Loucy (cell line): ENCODE measurements around the gene C1QTNF4.

Experiments used
- H2AFZ ChIP-seq: fragments of 200-600 bp; sonication (generic); 2 replicates; pipeline ENCODE4 v1.6.0; 2016; ENCODE audit warnings: antibody characterized with exemption, mild to moderate bottlenecking, low read length, moderate library complexity
- H3F3A ChIP-seq: fragments of 200-600 bp; 2 replicates; pipeline ENCODE4 v1.6.0; 2016; ENCODE audit warnings: antibody characterized with exemption, low read depth, mild to moderate bottlenecking
- H3K27me3 ChIP-seq: fragments of 200-600 bp; sonication (generic); 2 replicates; pipeline ENCODE4 v1.6.1; 2014; ENCODE audit warnings: low read length, mild to moderate bottlenecking; ENCODE audit not compliant: insufficient read depth, poor library complexity, severe bottlenecking
- H3K36me3 ChIP-seq: fragments of 200-600 bp; sonication (generic); 2 replicates; pipeline ENCODE4 v1.6.1; 2016; ENCODE audit warnings: low read length; ENCODE audit not compliant: insufficient read depth
- H3K4me1 ChIP-seq: fragments of 200-600 bp; sonication (generic); 2 replicates; pipeline ENCODE4 v1.5.1; 2014; ENCODE audit warnings: low read length, mild to moderate bottlenecking; ENCODE audit not compliant: insufficient read depth, poor library complexity, severe bottlenecking
- H3K4me2 ChIP-seq: fragments of 200-600 bp; sonication (generic); 2 replicates; pipeline ENCODE4 v1.6.0; 2014; ENCODE audit warnings: antibody characterized with exemption, low read length, low read depth, mild to moderate bottlenecking; ENCODE audit not compliant: poor library complexity, severe bottlenecking
- H3K4me3 ChIP-seq: fragments of 200-600 bp; sonication (generic); 2 replicates; pipeline ENCODE4 v1.5.1; 2014; ENCODE audit warnings: low read length, mild to moderate bottlenecking, mixed read lengths; ENCODE audit not compliant: poor library complexity, severe bottlenecking
- H3K79me2 ChIP-seq: fragments of 200-600 bp; sonication (generic); 2 replicates; pipeline ENCODE4 v1.6.1; 2014; ENCODE audit warnings: low read length; ENCODE audit not compliant: insufficient read depth
- H3K9ac ChIP-seq: fragments of 200-600 bp; sonication (generic); 2 replicates; pipeline ENCODE4 v1.6.0; 2014; ENCODE audit warnings: mild to moderate bottlenecking, low read depth, low read length, moderate library complexity; ENCODE audit not compliant: poor library complexity, severe bottlenecking
- H3K9me2 ChIP-seq: fragments of 200-600 bp; sonication (generic); replicated peaks from 2 replicates; pipeline ENCODE4 v1.6.1; 2016; ENCODE audit warnings: low read depth, low read length, mixed read lengths
- H3K9me3 ChIP-seq: fragments of 200-600 bp; sonication (generic); 2 replicates; pipeline ENCODE4 v1.6.1; 2014; ENCODE audit warnings: mild to moderate bottlenecking, antibody characterized with exemption, low read length, low read depth; ENCODE audit not compliant: insufficient read depth
- H4K20me1 ChIP-seq: fragments of 200-600 bp; sonication (generic); 2 replicates; pipeline ENCODE4 v1.6.0; 2014; ENCODE audit warnings: antibody characterized with exemption, low read length, mild to moderate bottlenecking; ENCODE audit not compliant: insufficient read depth, poor library complexity, severe bottlenecking
- CTCF ChIP-seq: fragments of 200-600 bp; sonication (generic); conservative IDR thresholded peaks from 2 replicates; pipeline ENCODE4 v1.5.1; 2014; ENCODE audit warnings: mild to moderate bottlenecking, antibody characterized with exemption, low read length
- EZH2phosphoT487 ChIP-seq: fragments of 200-600 bp; IDR thresholded peaks from 2 replicates; pipeline ENCODE4 v1.6.1; 2018; ENCODE audit warnings: antibody characterized with exemption, mild to moderate bottlenecking, moderate library complexity, borderline replicate concordance

C1QTNF4 gene

GRCh38 chr11:47620836-47621378, 26.7 kb upstream of the C1QTNF4 start:
- Histone ChIP-seq H3K9me2 (no peaks in the 10 kb centered on the region), H3K9me3 (no peaks in the 10 kb centered on the region), H3K27me3 (no peaks in the 10 kb centered on the region), H3K79me2 (no peaks in the 10 kb centered on the region), H4K20me1 (no peaks in the 10 kb centered on the region), H3K4me3 (no peak overlapping the region), H3K36me3 (peaks cover 59% of the 10 kb centered on the region; the same call in 1 of the 2 replicates), H3K4me1 (peaks cover 4% of the 10 kb centered on the region), H2AFZ (no peak overlapping the region), H3F3A (peaks cover 2% of the 10 kb centered on the region; the same call in 1 of the 2 replicates), H3K9ac (no peak overlapping the region), H3K4me2 (no peak overlapping the region)
- no peak for TF ChIP-seq CTCF
- no peak for TF ChIP-seq EZH2phosphoT487

GRCh38 chr11:47617417-47617809, 23.2 kb upstream of the C1QTNF4 start:
- Histone ChIP-seq H3K4me2 (no peak overlapping the region), H3K36me3 (peaks cover 35% of the 10 kb centered on the region; the same call in 1 of the 2 replicates), H2AFZ (no peak overlapping the region)

GRCh38 chr11:47616726-47617416, 22.7 kb upstream of the C1QTNF4 start:
- no peak for TF ChIP-seq EZH2phosphoT487
- TF ChIP-seq CTCF, result peak; percentile 99
- Histone ChIP-seq H3K9me3 (no peaks in the 10 kb centered on the region), H3K9ac (peak overlapping the region; percentile 57), H3K4me3 (no peak overlapping the region), H3K36me3 (peaks cover 29% of the 10 kb centered on the region; the same call in 1 of the 2 replicates), H2AFZ (no peak overlapping the region), H3F3A (peaks cover 2% of the 10 kb centered on the region; the same call in 1 of the 2 replicates), H3K4me2 (no peak overlapping the region), H3K27me3 (no peaks in the 10 kb centered on the region), H3K4me1 (peaks cover 4% of the 10 kb centered on the region), H3K9me2 (no peaks in the 10 kb centered on the region), H4K20me1 (no peaks in the 10 kb centered on the region), H3K79me2 (no peaks in the 10 kb centered on the region)

More at GRCh38 chr11:47617417-47617809, 23.2 kb upstream of the C1QTNF4 start:
- Histone ChIP-seq H4K20me1 (no peaks in the 10 kb centered on the region), H3K9ac (peak overlapping the region; percentile 57), H3K9me3 (no peaks in the 10 kb centered on the region), H3K4me3 (no peak overlapping the region), H3K27me3 (no peaks in the 10 kb centered on the region), H3K4me1 (peaks cover 4% of the 10 kb centered on the region), H3K79me2 (no peaks in the 10 kb centered on the region), H3F3A (peaks cover 2% of the 10 kb centered on the region; the same call in 1 of the 2 replicates), H3K9me2 (no peaks in the 10 kb centered on the region)
- TF ChIP-seq CTCF (no peak), EZH2phosphoT487 (no peak)
